HepG2 (cell line): Measurements from ENCODE around the gene HRH3. TPM values are rescaled to one million over a fixed set of nuclear protein-coding genes. Genes with fewer than 3 reads are reported as not detected.

Experiments used
- ARNT ChIP-seq: fragments of 450-650 bp; IDR thresholded peaks from 2 replicates; pipeline ENCODE4 v1.6.1; 2017
- CERS6 ChIP-seq: sonication (generic); formaldehyde crosslinking; IDR thresholded peaks from 2 replicates; pipeline ENCODE4 v1.5.0; 2020; ENCODE audit warnings: missing genetic modification reagents
- ELF1 ChIP-seq: sonication (generic); formaldehyde crosslinking; IDR thresholded peaks from 2 replicates; pipeline ENCODE4 v1.4.0; 2020; ENCODE audit warnings: missing genetic modification reagents
- ERF ChIP-seq: IDR thresholded peaks from 2 replicates; pipeline ENCODE4 v1.6.1; 2018; ENCODE audit warnings: missing biosample characterization, missing genetic modification reagents
- FOSL1 ChIP-seq: sonication (generic); formaldehyde crosslinking; IDR thresholded peaks from 2 replicates; pipeline ENCODE4 v1.9.0; 2021; ENCODE audit warnings: missing genetic modification reagents, borderline replicate concordance
- FOSL2 ChIP-seq: sonication (generic); formaldehyde crosslinking; IDR thresholded peaks from 2 replicates; pipeline ENCODE4 v1.4.0; 2020; ENCODE audit warnings: missing genetic modification reagents
- HIVEP1 ChIP-seq: sonication (generic); formaldehyde crosslinking; IDR thresholded peaks from 2 replicates; pipeline ENCODE4 v1.4.0; 2020; ENCODE audit warnings: mild to moderate bottlenecking, missing genetic modification reagents
- HNRNPUL1 ChIP-seq: fragments of 200-400 bp; formaldehyde crosslinking; IDR thresholded peaks from 2 replicates; pipeline ENCODE4 v1.6.1; 2017; ENCODE audit warnings: low read depth, mild to moderate bottlenecking, low read length, moderate library complexity
- KLF16 ChIP-seq, 2 experiments: sonication (generic) in 1 of 2; formaldehyde crosslinking in 1 of 2; IDR thresholded peaks; 2 replicates each; pipeline versions ENCODE4 v1.6.1 to v1.8.0; 2016 to 2023; ENCODE audit warnings: missing genetic modification reagents in 2 of 2, missing compliant biosample characterization in 1 of 2
- MTF1 ChIP-seq: sonication (generic); formaldehyde crosslinking; IDR thresholded peaks from 2 replicates; pipeline ENCODE4 v1.5.0; 2020; ENCODE audit warnings: missing genetic modification reagents
- NFATC3 ChIP-seq: sonication (generic); formaldehyde crosslinking; IDR thresholded peaks from 2 replicates; pipeline ENCODE4 v1.5.1; 2020; ENCODE audit warnings: mild to moderate bottlenecking, missing genetic modification reagents
- NFYC ChIP-seq: IDR thresholded peaks from 2 replicates; pipeline ENCODE4 v1.6.1; 2016; ENCODE audit warnings: missing genetic modification reagents, missing compliant biosample characterization
- PCBP2 ChIP-seq: fragments of 200-400 bp; formaldehyde crosslinking; optimal IDR thresholded peaks from 2 replicates; pipeline ENCODE3; 2018; ENCODE audit warnings: low read length, low read depth; ENCODE audit not compliant: poor library complexity, severe bottlenecking
- SP4 ChIP-seq: sonication (generic); formaldehyde crosslinking; IDR thresholded peaks from 2 replicates; pipeline ENCODE4 v1.8.1; 2023; ENCODE audit warnings: mild to moderate bottlenecking, missing genetic modification reagents
- ZBTB38 ChIP-seq: sonication (generic); formaldehyde crosslinking; IDR thresholded peaks from 2 replicates; pipeline ENCODE4 v1.5.1; 2020; ENCODE audit warnings: mild to moderate bottlenecking, missing genetic modification reagents
- ZNF607 ChIP-seq: sonication (generic); formaldehyde crosslinking; IDR thresholded peaks from 2 replicates; pipeline ENCODE4 v1.5.1; 2020; ENCODE audit warnings: missing genetic modification reagents, mild to moderate bottlenecking, borderline replicate concordance
- ZNF775 ChIP-seq: sonication (generic); formaldehyde crosslinking; IDR thresholded peaks from 2 replicates; pipeline ENCODE4 v1.4.0; 2020; ENCODE audit warnings: missing genetic modification reagents, mild to moderate bottlenecking, moderate library complexity, borderline replicate concordance
- polyA plus RNA-seq, 8 experiments: library from polyadenylated mRNA; depleted of rRNA in 3 of 8; stranded (reverse) in 7 of 8; unstranded in 1 of 8; fragments of >200 nt; fragmentation: Illumina TruSeq in 4 of 8; extraction: Trizol in 4 of 8; gene quantifications; 2 replicates each; pipeline versions ENCODE4 v1.2.1 to v1.2.3, GENCODE V29; 2011 to 2016; ENCODE audit warnings: low read depth in 4 of 8, missing spikeins in 1 of 8, mixed read lengths in 1 of 8; ENCODE audit not compliant: insufficient read depth in 1 of 8
- total RNA-seq, 5 experiments: library from RNA; depleted of rRNA; stranded (reverse); fragments of >200 nt; fragmentation: Illumina TruSeq; extraction: Trizol; gene quantifications; 2 replicates each; pipeline ENCODE4 v1.2.3, GENCODE V29; 2016; ENCODE audit warnings: low read depth in 1 of 5
- TF ChIP-seq, protein P1 (sequence below): IDR thresholded peaks from 2 replicates; pipeline ENCODE4 v1.6.1; 2016; ENCODE audit warnings: missing compliant biosample characterization, missing genetic modification reagents, borderline replicate concordance
- TF ChIP-seq, protein P2 (sequence below): IDR thresholded peaks from 2 replicates; pipeline ENCODE4 v1.6.1; 2016; ENCODE audit warnings: mild to moderate bottlenecking
- TF ChIP-seq, protein P3 (sequence below): sonication (generic); formaldehyde crosslinking; IDR thresholded peaks from 2 replicates; pipeline ENCODE4 v1.8.0; 2022; ENCODE audit warnings: mild to moderate bottlenecking, missing genetic modification reagents, moderate library complexity
- TF ChIP-seq, protein P4 (sequence below): sonication (generic); formaldehyde crosslinking; IDR thresholded peaks from 2 replicates; pipeline ENCODE4 v1.4.0; 2020; ENCODE audit warnings: missing genetic modification reagents, mild to moderate bottlenecking, borderline replicate concordance

The HRH3 gene
- total and polyA plus RNA-seq, 2 of the 13 experiments (the other 11 are each of a cell fraction or from before 2014, with no cell fraction given) = 0.18 TPM; not detected in 1

DNA sequence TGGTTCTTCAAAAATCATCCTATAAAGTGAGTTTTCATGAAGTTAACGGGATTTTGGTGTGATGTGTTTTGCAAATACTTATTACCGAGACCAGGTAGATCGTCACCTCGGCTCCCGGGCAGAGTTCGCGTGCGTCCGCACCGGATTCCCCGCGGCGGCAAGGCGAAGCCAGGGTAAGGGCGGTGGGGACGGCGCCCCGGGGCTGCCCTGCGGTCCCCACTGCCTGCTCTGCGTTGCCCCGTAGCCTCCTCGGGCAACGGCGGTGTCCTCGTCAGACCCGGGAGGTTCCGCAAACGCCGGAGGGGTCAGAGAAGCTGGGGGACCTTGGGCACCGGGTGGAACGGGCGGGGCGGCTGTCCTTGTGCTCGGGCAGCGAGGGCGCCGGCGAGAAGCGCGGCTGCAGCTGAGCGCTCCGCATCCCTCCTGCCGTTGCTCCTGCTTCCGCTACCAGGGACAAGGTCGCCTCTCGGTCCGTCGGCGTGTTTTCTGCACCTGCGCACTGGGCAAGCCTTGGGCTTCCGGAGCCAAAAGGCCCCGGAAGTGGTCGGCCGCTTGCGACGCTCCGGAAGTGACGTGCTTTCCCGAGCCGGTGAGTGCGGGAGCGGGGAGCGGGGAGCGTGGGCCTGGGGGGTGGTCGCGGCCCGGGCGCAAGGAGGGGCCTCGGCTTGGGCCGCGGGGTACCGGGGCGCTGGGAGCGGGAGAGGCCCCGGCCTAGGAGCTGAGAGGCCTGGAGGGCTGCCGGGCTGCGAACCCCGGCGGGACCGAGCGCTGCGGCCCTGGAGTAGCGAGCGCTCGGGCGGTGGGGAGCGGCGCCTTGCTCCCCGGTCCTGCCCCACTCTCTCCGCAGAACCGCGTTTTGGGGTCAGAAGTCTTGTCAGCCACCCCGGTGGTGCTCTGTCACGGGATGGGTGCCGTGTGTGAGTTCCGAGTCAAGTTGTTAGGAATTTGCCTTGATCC is 37.3 kb downstream of the HRH3 start, which contains the start of gene MTG2 (continued):
- TF ChIP-seq, protein P1, sequence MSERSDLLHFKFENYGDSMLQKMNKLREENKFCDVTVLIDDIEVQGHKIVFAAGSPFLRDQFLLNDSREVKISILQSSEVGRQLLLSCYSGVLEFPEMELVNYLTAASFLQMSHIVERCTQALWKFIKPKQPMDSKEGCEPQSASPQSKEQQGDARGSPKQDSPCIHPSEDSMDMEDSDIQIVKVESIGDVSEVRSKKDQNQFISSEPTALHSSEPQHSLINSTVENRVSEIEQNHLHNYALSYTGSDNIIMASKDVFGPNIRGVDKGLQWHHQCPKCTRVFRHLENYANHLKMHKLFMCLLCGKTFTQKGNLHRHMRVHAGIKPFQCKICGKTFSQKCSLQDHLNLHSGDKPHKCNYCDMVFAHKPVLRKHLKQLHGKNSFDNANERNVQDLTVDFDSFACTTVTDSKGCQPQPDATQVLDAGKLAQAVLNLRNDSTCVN (CRISPR knock-in tag) = peak; percentile 96
- TF ChIP-seq, protein P2, sequence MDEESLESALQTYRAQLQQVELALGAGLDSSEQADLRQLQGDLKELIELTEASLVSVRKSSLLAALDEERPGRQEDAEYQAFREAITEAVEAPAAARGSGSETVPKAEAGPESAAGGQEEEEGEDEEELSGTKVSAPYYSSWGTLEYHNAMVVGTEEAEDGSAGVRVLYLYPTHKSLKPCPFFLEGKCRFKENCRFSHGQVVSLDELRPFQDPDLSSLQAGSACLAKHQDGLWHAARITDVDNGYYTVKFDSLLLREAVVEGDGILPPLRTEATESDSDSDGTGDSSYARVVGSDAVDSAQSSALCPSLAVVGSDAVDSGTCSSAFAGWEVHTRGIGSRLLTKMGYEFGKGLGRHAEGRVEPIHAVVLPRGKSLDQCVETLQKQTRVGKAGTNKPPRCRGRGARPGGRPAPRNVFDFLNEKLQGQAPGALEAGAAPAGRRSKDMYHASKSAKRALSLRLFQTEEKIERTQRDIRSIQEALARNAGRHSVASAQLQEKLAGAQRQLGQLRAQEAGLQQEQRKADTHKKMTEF (CRISPR knock-in tag) = peak; percentile 99
- peak; percentile 85 for TF ChIP-seq CERS6 (CRISPR knock-in tag)
- TF ChIP-seq HNRNPUL1 = peak; percentile 88
- TF ChIP-seq ZBTB38 (CRISPR knock-in tag) = peak; percentile 98
- TF ChIP-seq, protein P3, sequence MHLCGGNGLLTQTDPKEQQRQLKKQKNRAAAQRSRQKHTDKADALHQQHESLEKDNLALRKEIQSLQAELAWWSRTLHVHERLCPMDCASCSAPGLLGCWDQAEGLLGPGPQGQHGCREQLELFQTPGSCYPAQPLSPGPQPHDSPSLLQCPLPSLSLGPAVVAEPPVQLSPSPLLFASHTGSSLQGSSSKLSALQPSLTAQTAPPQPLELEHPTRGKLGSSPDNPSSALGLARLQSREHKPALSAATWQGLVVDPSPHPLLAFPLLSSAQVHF = peak; percentile 99
- TF ChIP-seq ARNT = no peak
- peak; percentile 76 for TF ChIP-seq SP4 (CRISPR knock-in tag)
- TF ChIP-seq KLF16 (CRISPR knock-in tag; IDR thresholded peaks at IDR 0.05) = peak; percentile 70 to 99; a peak in 3 of 4 replicates
- peak; percentile 99 for TF ChIP-seq ZNF607 (CRISPR knock-in tag)
- TF ChIP-seq NFYC (CRISPR knock-in tag) = peak; percentile 52; the same call in 1 of the 2 replicates
- peak; percentile 64; the same call in 1 of the 2 replicates for TF ChIP-seq FOSL1 (CRISPR knock-in tag)
- no peak; the same call in 1 of the 2 replicates for TF ChIP-seq ZNF775 (CRISPR knock-in tag)
- TF ChIP-seq HIVEP1 (CRISPR knock-in tag) = peak; percentile 95
- peak; percentile 100 for TF ChIP-seq ERF (CRISPR knock-in tag)
- peak; percentile 62 for TF ChIP-seq FOSL2 (CRISPR knock-in tag)
- TF ChIP-seq ELF1 = peak; percentile 98
- TF ChIP-seq, protein P4, sequence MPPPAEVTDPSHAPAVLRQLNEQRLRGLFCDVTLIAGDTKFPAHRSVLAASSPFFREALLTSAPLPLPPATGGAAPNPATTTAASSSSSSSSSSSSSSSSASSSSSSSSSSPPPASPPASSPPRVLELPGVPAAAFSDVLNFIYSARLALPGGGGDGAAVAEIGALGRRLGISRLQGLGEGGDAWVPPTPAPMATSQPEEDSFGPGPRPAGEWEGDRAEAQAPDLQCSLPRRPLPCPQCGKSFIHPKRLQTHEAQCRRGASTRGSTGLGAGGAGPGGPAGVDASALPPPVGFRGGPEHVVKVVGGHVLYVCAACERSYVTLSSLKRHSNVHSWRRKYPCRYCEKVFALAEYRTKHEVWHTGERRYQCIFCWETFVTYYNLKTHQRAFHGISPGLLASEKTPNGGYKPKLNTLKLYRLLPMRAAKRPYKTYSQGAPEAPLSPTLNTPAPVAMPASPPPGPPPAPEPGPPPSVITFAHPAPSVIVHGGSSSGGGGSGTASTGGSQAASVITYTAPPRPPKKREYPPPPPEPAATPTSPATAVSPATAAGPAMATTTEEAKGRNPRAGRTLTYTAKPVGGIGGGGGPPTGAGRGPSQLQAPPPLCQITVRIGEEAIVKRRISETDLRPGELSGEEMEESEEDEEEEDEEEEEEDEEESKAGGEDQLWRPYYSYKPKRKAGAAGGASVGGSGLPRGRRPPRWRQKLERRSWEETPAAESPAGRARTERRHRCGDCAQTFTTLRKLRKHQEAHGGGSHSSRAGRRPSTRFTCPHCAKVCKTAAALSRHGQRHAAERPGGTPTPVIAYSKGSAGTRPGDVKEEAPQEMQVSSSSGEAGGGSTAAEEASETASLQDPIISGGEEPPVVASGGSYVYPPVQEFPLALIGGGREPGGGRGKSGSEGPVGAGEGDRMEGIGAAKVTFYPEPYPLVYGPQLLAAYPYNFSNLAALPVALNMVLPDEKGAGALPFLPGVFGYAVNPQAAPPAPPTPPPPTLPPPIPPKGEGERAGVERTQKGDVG (CRISPR knock-in tag) = peak; percentile 97; the same call in 1 of the 2 replicates
- TF ChIP-seq NFATC3 = 0 out of 2 replicates have a peak, but pooled peaks have one; percentile 68
- peak; percentile 87; the same call in 1 of the 2 replicates for TF ChIP-seq MTF1 (CRISPR knock-in tag)
- TF ChIP-seq PCBP2 = no peak
